Measurements from ENCODE around the gene RXRB.

DNA sequence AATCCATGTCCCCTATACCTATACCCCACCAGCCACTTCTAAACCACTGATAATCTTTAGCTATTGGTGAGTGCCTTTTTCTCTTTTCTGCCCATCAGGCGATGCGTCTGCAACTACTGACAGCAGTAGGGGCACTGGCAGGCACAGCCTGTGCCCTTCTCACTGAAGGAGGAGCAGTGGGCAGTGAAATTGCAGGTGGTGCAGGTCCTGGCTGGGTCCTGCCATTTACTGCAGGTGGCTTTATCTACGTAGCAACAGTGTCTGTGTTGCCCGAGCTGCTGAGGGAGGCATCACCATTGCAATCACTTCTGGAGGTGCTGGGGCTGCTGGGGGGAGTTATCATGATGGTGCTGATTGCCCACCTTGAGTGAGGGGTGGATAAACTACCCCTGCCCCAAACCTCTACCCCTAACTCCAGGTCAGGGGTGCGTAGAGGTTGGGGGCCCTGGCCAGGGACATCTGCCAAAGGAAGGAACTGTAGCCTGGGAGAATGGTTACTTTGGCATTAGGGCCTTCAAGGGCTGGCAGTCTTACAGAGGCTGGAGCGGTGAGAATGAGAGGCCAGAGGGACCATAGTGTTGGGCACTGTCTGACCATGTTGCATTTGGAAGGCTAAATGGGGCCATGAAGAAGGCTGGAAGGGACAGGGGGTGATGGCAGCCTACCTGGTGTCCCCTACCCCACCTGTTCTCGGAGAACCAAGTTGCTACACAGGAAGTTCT is 3.1 kb upstream of the RXRB start:
- TF ChIP-seq RAD21 (IDR thresholded peaks at IDR 0.05; ENCODE audit: low read depth) (no peak), EZH2 (IDR thresholded peaks at IDR 0.05) (no peak), POLR2AphosphoS5 (IDR thresholded peaks at IDR 0.05; ENCODE audit: low read depth, low read length) (no peak), CTCF (IDR thresholded peaks at IDR 0.05 in 2 of 3, conservative IDR thresholded peaks at IDR 0.05 in 1 of 3; ENCODE audit: borderline replicate concordance in 1 of 3, insufficient read depth in 1 of 3, low read depth in 2 of 3, low read length in 2 of 3) (no peak), ZFX (IDR thresholded peaks at IDR 0.05) (no peak)

Measured in HCT116 (cell line).